GM12892 (cell line): ENCODE measurements around the gene SYTL2.
A peak's percentile ranks its signal among the peaks of the same experiment; 100 is the strongest.

Source experiments
- POLR2A ChIP-seq: IDR thresholded peaks from 2 replicates; pipeline ENCODE4 v1.6.1; 2011; ENCODE audit warnings: low read depth, low read length, control low read depth
- POLR2AphosphoS5 ChIP-seq: IDR thresholded peaks from 2 replicates; pipeline ENCODE4 v1.6.1; 2011; ENCODE audit warnings: low read depth, low read length, control low read depth
- TAF1 ChIP-seq: IDR thresholded peaks from 2 replicates; pipeline ENCODE4 v1.6.1; 2011; ENCODE audit warnings: low read depth, mild to moderate bottlenecking, control low read depth, low read length, borderline replicate concordance

GRCh38 chr11:85663753-85664614 lies 147.0 kb downstream of the SYTL2 start:
- TF ChIP-seq POLR2A (peak; percentile 53; the same call in 1 of the 2 replicates), POLR2AphosphoS5 (0 out of 2 replicates have a peak, but pooled peaks have one; percentile 36), TAF1 (peak; percentile 56)
